Measurements from ENCODE around the gene ENOX1.

The ENOX1 gene

GRCh38 chr13:43298816-43299215 is 488.0 kb downstream of the ENOX1 start:
- no peak for DNase-seq

GRCh38 chr13:43297967-43298678 is 488.6 kb downstream of the ENOX1 start:
- DNase-seq: no peak

GRCh38 chr13:43295825-43296564 is 490.8 kb downstream of the ENOX1 start:
- no peak for DNase-seq

GRCh38 chr13:43295321-43295720 is 491.5 kb downstream of the ENOX1 start:
- DNase-seq: no peak

GRCh38 chr13:43294412-43294811 is 492.4 kb downstream of the ENOX1 start:
- DNase-seq: no peak

- no peak for DNase-seq
Measured at GRCh38 chr13:43293986-43294385, 492.8 kb downstream of the ENOX1 start.

- no peak for DNase-seq
Measured at GRCh38 chr13:43293561-43293960, 493.2 kb downstream of the ENOX1 start.

GRCh38 chr13:43293008-43293407 is 493.8 kb downstream of the ENOX1 start:
- no peak for DNase-seq

- DNase-seq: no peak
Measured at GRCh38 chr13:43291287-43292060, 495.3 kb downstream of the ENOX1 start.

GRCh38 chr13:43289470-43290255 is 497.1 kb downstream of the ENOX1 start:
- no peak for DNase-seq

GRCh38 chr13:43286751-43287150 is 500.0 kb downstream of the ENOX1 start:
- DNase-seq: no peak

GRCh38 chr13:43285933-43286597 is 500.7 kb downstream of the ENOX1 start:
- no peak for DNase-seq

GRCh38 chr13:43284162-43284561 is 502.6 kb downstream of the ENOX1 start:
- DNase-seq: no peak

- DNase-seq: no peak
Measured at GRCh38 chr13:43279696-43280095, 507.1 kb downstream of the ENOX1 start.

GRCh38 chr13:43278127-43278526 is 508.6 kb downstream of the ENOX1 start:
- DNase-seq: no peak

- no peak for DNase-seq
Measured at GRCh38 chr13:43277142-43277541, 509.6 kb downstream of the ENOX1 start.

- DNase-seq: no peak
Measured at GRCh38 chr13:43274881-43275280, 511.9 kb downstream of the ENOX1 start.

- no peak for DNase-seq
Measured at GRCh38 chr13:43273362-43273761, 513.4 kb downstream of the ENOX1 start.

GRCh38 chr13:43272851-43273250 is 513.9 kb downstream of the ENOX1 start:
- no peak for DNase-seq

- DNase-seq: no peak
Measured at GRCh38 chr13:43271152-43271551, 515.6 kb downstream of the ENOX1 start.

- DNase-seq: no peak
Measured at GRCh38 chr13:43270130-43270830, 516.5 kb downstream of the ENOX1 start.

- DNase-seq: no peak
Measured at GRCh38 chr13:43269037-43269481, 517.7 kb downstream of the ENOX1 start.
